Adrenal gland (tissue), 12 donors: ENCODE results near the gene SSR2. TPM values are rescaled to one million over a fixed set of nuclear protein-coding genes. Genes with fewer than 3 reads are reported as not detected.

ENCODE experiments used
- DNase-seq, 7 donors: peaks; one replicate each; pipeline ENCODE4 v3.0.0-alpha.2; 2019 to 2020
- H3K27ac ChIP-seq, 5 donors: fragments of 200-600 bp; sonication (generic) in 4 of 5; 1 replicate in 3 of 5; 2 replicates in 2 of 5; pipeline versions ENCODE4 v1.5.1 to v1.8.0; 2016 to 2020; ENCODE audit warnings: mild to moderate bottlenecking in 1 of 5
- H3K27me3 ChIP-seq: fragments of 200-600 bp; 2 replicates; pipeline ENCODE4 v1.8.0; 2021
- H3K36me3 ChIP-seq, 2 donors: fragments of 200-600 bp; replicated peaks in 1 of 2; 1 replicate in 1 of 2; 2 replicates in 1 of 2; pipeline versions ENCODE4 v1.5.1 to v1.8.0; 2018 to 2022
- H3K4me1 ChIP-seq, 2 donors: fragments of 200-600 bp; replicated peaks in 1 of 2; 1 replicate in 1 of 2; 2 replicates in 1 of 2; pipeline versions ENCODE4 v1.5.1 to v1.8.0; 2018 to 2021
- H3K4me3 ChIP-seq, 4 donors: fragments of 200-600 bp; sonication (generic) in 3 of 4; one replicate each; pipeline ENCODE4 v1.5.1; 2016 to 2018
- H3K9me3 ChIP-seq, 3 donors: fragments of 200-600 bp; sonication (generic) in 1 of 3; replicated peaks in 1 of 3; 1 replicate in 2 of 3; 2 replicates in 1 of 3; pipeline versions ENCODE4 v1.5.1 to v1.8.0; 2016 to 2021
- CTCF ChIP-seq, 6 experiments: fragments of 450-650 bp in 4 of 6; fragments of 200-600 bp in 2 of 6; sonication (generic) in 1 of 6; IDR thresholded peaks; 1 replicate in 5 of 6; 2 replicates in 1 of 6; pipeline versions ENCODE4 v1.5.1 to v1.8.0; 2016 to 2021; ENCODE audit warnings: antibody characterized with exemption in 6 of 6, mild to moderate bottlenecking in 2 of 6, moderate library complexity in 1 of 6
- POLR2A ChIP-seq, 2 donors: fragments of 450-650 bp; IDR thresholded peaks; one replicate each; pipeline ENCODE4 v1.6.1; 2017; ENCODE audit warnings: antibody characterized with exemption in 2 of 2, mild to moderate bottlenecking in 2 of 2, moderate library complexity in 1 of 2
- WGBS, 4 donors: extraction: QIAGEN DNeasy Blood & Tissue Kit in 2 of 4; methylation state at CpG; one replicate each; pipeline versions ENCODE4 v1.1.5 to v1.1.7; 2013 to 2017; 5-methylcytosine and 5-hydroxymethylcytosine counted together
- intact Hi-C, 2 donors: fragments of 100-400 bp; cut with DNase I; formaldehyde crosslinking; loops; one replicate each; pipeline versions ENCODE4 v1.14.1 to v1.15.0; 2022 to 2023
- polyA plus RNA-seq, 3 donors: library from polyadenylated mRNA; stranded (reverse); fragments of 200-250 nt in 2 of 3; fragments of 350-450 nt in 1 of 3; fragmentation: Illumina TruSeq in 1 of 3; extraction: RNeasy Lipid Tissue Mini Kit (QIAGEN cat#74804) in 1 of 3; gene quantifications; one replicate each; pipeline ENCODE4 v1.2.3, GENCODE V29; 2013 to 2014
- total RNA-seq, 9 donors: library from RNA; depleted of rRNA in 4 of 9; stranded (reverse); fragments of >200 nt in 4 of 9; fragments of 120-200 nt in 1 of 9; fragmentation: NEBNext Ultra II Directional in 1 of 9; extraction: Animal tissue kit (Norgen Biotek cat#: 25700) in 1 of 9; gene quantifications; one replicate each; pipeline versions ENCODE4 v1.1.0 to v1.2.4, GENCODE V29; 2013 to 2023
- donor health status: healthy with polysubstance abuse.
- donor health status: Bipolar disorder and iron deficiency.
- donor health status: DM: yes; HTN: yes; CAD: no.
- donor health status: DM: no; HTN: no; CAD: no.
- donor health status: DM: no; HTN: no; CAD: no.
- donor health status: DM: yes; HTN: yes; CAD: no.

Gene SSR2
- total and polyA plus RNA-seq, 12 donors = 164 to 724 (median 354) TPM

GRCh38 chr1:155962599-155963211 lies 58.0 kb downstream of the SSR2 start:
- H3K4me3 ChIP-seq = no peak overlapping the region
- H3K27ac ChIP-seq = peak overlapping the region in 1 of 5 donors; percentile 31
- DNase-seq = peak in 4 of 7 donors; percentile 39 to 53 (median 50)
- intact Hi-C loops = no loop called here
- 74 to 80% (median 77%) methylated on average over 4 to 18 of the region's 18 CpGs for WGBS, 4 donors
- peaks cover 0 to 19% of the 10 kb centered on the region in 2 donors for H3K4me1 ChIP-seq
- no peaks in the 10 kb centered on the region for H3K27me3 ChIP-seq
- peaks cover 0 to 68% of the 10 kb centered on the region in 2 donors for H3K36me3 ChIP-seq
- no peak for TF ChIP-seq CTCF (IDR thresholded peaks at IDR 0.05)
- TF ChIP-seq POLR2A (IDR thresholded peaks at IDR 0.05) = no peak
- H3K9me3 ChIP-seq = no peaks in the 10 kb centered on the region

GRCh38 chr1:155961937-155962336 lies 58.8 kb downstream of the SSR2 start:
- Histone ChIP-seq H3K36me3 (peaks cover 0 to 76% of the 10 kb centered on the region in 2 donors), H3K9me3 (no peaks in the 10 kb centered on the region), H3K27ac (peak overlapping the region in 1 of 5 donors; percentile 55), H3K27me3 (no peaks in the 10 kb centered on the region), H3K4me3 (no peak overlapping the region), H3K4me1 (peaks cover 0 to 11% of the 10 kb centered on the region in 2 donors)
- no peak for TF ChIP-seq POLR2A (IDR thresholded peaks at IDR 0.05)
- TF ChIP-seq CTCF (IDR thresholded peaks at IDR 0.05) = peak in 1 of 6 experiments; percentile 2
- intact Hi-C loops = no loop called here
- DNase-seq = no peak
- 55 to 73% (median 67%) methylated on average over 8 to 14 of the region's 14 CpGs for WGBS, 4 donors

- Histone ChIP-seq H3K27ac (no peak overlapping the region), H3K36me3 (peaks cover 0 to 72% of the 10 kb centered on the region in 2 donors), H3K27me3 (no peaks in the 10 kb centered on the region), H3K4me1 (peaks cover 0 to 8% of the 10 kb centered on the region in 2 donors), H3K9me3 (no peaks in the 10 kb centered on the region), H3K4me3 (no peak overlapping the region)
- 85 to 97% (median 89%) methylated on average over 3 of the region's 3 CpGs for WGBS, 4 donors
- TF ChIP-seq POLR2A (IDR thresholded peaks at IDR 0.05) = no peak
- no peak for TF ChIP-seq CTCF (IDR thresholded peaks at IDR 0.05)
- intact Hi-C loops = no loop called here
- DNase-seq = no peak
Observed at GRCh38 chr1:155960081-155960745, 60.5 kb downstream of the SSR2 start.

Other genes starting within 250 kb of the SSR2 start
- 10 to 100 TPM; 13.7 to 41.7 (median 35.3) TPM for gene GON4L, start 163.7 kb downstream of the SSR2 start, total RNA-seq
- 10 to 100 TPM; 22.4 to 40.3 (median 32.8) TPM for gene GON4L, start 163.7 kb downstream of the SSR2 start, polyA plus RNA-seq
- 10 to 100 TPM in 5 of 9 donors, 1 to 10 TPM in 4; 3.0 to 28.2 (median 10.5) TPM for gene SYT11, start 161.4 kb downstream of the SSR2 start, total RNA-seq
- gene SYT11, start 161.4 kb downstream of the SSR2 start, polyA plus RNA-seq = 10 to 100 TPM in 1 of 3 donors, 1 to 10 TPM in 2; 1.1 to 19.2 (median 2.8) TPM
- gene RIT1, start 109.6 kb downstream of the SSR2 start, total RNA-seq = 10 to 100 TPM; 19.4 to 54.0 (median 31.4) TPM
- gene RIT1, start 109.6 kb downstream of the SSR2 start, polyA plus RNA-seq = 10 to 100 TPM; 10.3 to 18.2 (median 16.2) TPM
- gene KHDC4, start 86.5 kb downstream of the SSR2 start, total RNA-seq = 10 to 100 TPM; 16.8 to 52.9 (median 39.6) TPM
- 10 to 100 TPM; 33.2 to 46.4 (median 37.0) TPM for gene KHDC4, start 86.5 kb downstream of the SSR2 start, polyA plus RNA-seq
- gene RXFP4, start 79.3 kb downstream of the SSR2 start, total RNA-seq = not detected
- gene RXFP4, start 79.3 kb downstream of the SSR2 start, polyA plus RNA-seq = not detected
- 10 to 100 TPM in 8 of 9 donors, 1 to 10 TPM in 1; 7.6 to 41.3 (median 32.3) TPM for gene ARHGEF2, start 42.4 kb downstream of the SSR2 start, total RNA-seq
- gene ARHGEF2, start 42.4 kb downstream of the SSR2 start, polyA plus RNA-seq = 10 to 100 TPM; 13.6 to 27.8 (median 19.9) TPM
- gene UBQLN4, start 32.8 kb upstream of the SSR2 start, total RNA-seq = 10 to 100 TPM in 8 of 9 donors, 1 to 10 TPM in 1; 9.5 to 34.6 (median 22.6) TPM
- gene UBQLN4, start 32.8 kb upstream of the SSR2 start, polyA plus RNA-seq = 10 to 100 TPM; 15.0 to 30.0 (median 27.5) TPM
- gene LAMTOR2, start 33.8 kb upstream of the SSR2 start, total RNA-seq = 100 to 1,000 TPM in 3 of 9 donors, 10 to 100 TPM in 6; 53.6 to 140 (median 85.1) TPM
- 100 to 1,000 TPM in 2 of 3 donors, 10 to 100 TPM in 1; 76.0 to 216 (median 143) TPM for gene LAMTOR2, start 33.8 kb upstream of the SSR2 start, polyA plus RNA-seq
- gene RAB25, start 40.2 kb upstream of the SSR2 start, total RNA-seq = under 1 TPM in 1 of 9 donors, not detected in 8; 0.38 TPM
- gene RAB25, start 40.2 kb upstream of the SSR2 start, polyA plus RNA-seq = under 1 TPM in 2 of 3 donors, not detected in 1; 0.17 to 0.48 TPM
- 1 to 10 TPM in 4 of 9 donors, under 1 TPM in 5; 0.09 to 2.4 (median 0.55) TPM for gene MEX3A, start 61.5 kb upstream of the SSR2 start, total RNA-seq
- gene MEX3A, start 61.5 kb upstream of the SSR2 start, polyA plus RNA-seq = under 1 TPM; 0.17 to 0.27 (median 0.24) TPM
- 100 to 1,000 TPM; 116 to 591 (median 391) TPM for gene LMNA, start 93.8 kb upstream of the SSR2 start, total RNA-seq
- gene LMNA, start 93.8 kb upstream of the SSR2 start, polyA plus RNA-seq = 100 to 1,000 TPM; 140 to 458 (median 374) TPM
- gene SEMA4A, start 132.6 kb upstream of the SSR2 start, total RNA-seq = 1 to 10 TPM in 7 of 9 donors, under 1 TPM in 2; 0.30 to 4.8 (median 1.8) TPM
- 1 to 10 TPM in 2 of 3 donors, under 1 TPM in 1; 0.93 to 3.1 (median 2.4) TPM for gene SEMA4A, start 132.6 kb upstream of the SSR2 start, polyA plus RNA-seq
- 10 to 100 TPM; 11.4 to 33.7 (median 16.9) TPM for gene SLC25A44, start 173.2 kb upstream of the SSR2 start, total RNA-seq
- gene SLC25A44, start 173.2 kb upstream of the SSR2 start, polyA plus RNA-seq = 10 to 100 TPM in 1 of 3 donors, 1 to 10 TPM in 2; 7.0 to 31.7 (median 8.6) TPM
- gene PMF1, start 192.1 kb upstream of the SSR2 start, total RNA-seq = 10 to 100 TPM; 47.6 to 90.2 (median 63.7) TPM
- gene PMF1, start 192.1 kb upstream of the SSR2 start, polyA plus RNA-seq = 100 to 1,000 TPM in 1 of 3 donors, 10 to 100 TPM in 2; 45.6 to 103 (median 78.2) TPM
- 1 to 10 TPM in 3 of 9 donors, under 1 TPM in 4, not detected in 2; 0.39 to 2.1 (median 0.50) TPM for gene BGLAP, start 221.2 kb upstream of the SSR2 start, total RNA-seq
- 1 to 10 TPM in 2 of 3 donors, not detected in 1; 3.0 to 8.2 TPM for gene BGLAP, start 221.2 kb upstream of the SSR2 start, polyA plus RNA-seq
- gene PAQR6, start 227.1 kb upstream of the SSR2 start, total RNA-seq = 1 to 10 TPM in 5 of 9 donors, under 1 TPM in 2, not detected in 2; 0.91 to 3.0 (median 1.2) TPM
- gene PAQR6, start 227.1 kb upstream of the SSR2 start, polyA plus RNA-seq = 10 to 100 TPM in 1 of 3 donors, 1 to 10 TPM in 1, under 1 TPM in 1; 0.53 to 13.8 (median 5.4) TPM